GM18508 (cell line): Measurements from ENCODE around the gene RNASEH2B.

ENCODE experiments used
- ATAC-seq: cut with Tn5 transposase; IDR thresholded peaks from one replicate; pipeline ENCODE4 v1.9.1; 2021; ENCODE audit warnings: moderate number of reproducible peaks; ENCODE audit not compliant: insufficient read depth, unreplicated experiment

The RNASEH2B gene

GRCh38 chr13:50905256-50905655 lies 4.3 kb upstream of the RNASEH2B start:
- no peak for ATAC-seq

GRCh38 chr13:50907781-50908180 lies 1.8 kb upstream of the RNASEH2B start:
- no peak for ATAC-seq

GRCh38 chr13:50908371-50908770 lies 1.2 kb upstream of the RNASEH2B start:
- no peak for ATAC-seq

- ATAC-seq, result no peak
Measured at GRCh38 chr13:50910485-50910805, 854 bp downstream of the RNASEH2B start.

- no peak for ATAC-seq
Measured at GRCh38 chr13:50911081-50911631, 1.6 kb downstream of the RNASEH2B start.

- ATAC-seq, result peak; percentile 39
Measured at GRCh38 chr13:50911937-50912795, 2.6 kb downstream of the RNASEH2B start.

- no peak for ATAC-seq
Measured at GRCh38 chr13:50912851-50913250, 3.3 kb downstream of the RNASEH2B start.

- no peak for ATAC-seq
Measured at GRCh38 chr13:50914176-50914700, 4.6 kb downstream of the RNASEH2B start.

- no peak for ATAC-seq
Measured at GRCh38 chr13:50914848-50915247, 5.3 kb downstream of the RNASEH2B start.

GRCh38 chr13:50915565-50915964 lies 6.0 kb downstream of the RNASEH2B start:
- no peak for ATAC-seq

GRCh38 chr13:50916701-50917184 lies 7.2 kb downstream of the RNASEH2B start:
- no peak for ATAC-seq

GRCh38 chr13:50917572-50917971 lies 8.0 kb downstream of the RNASEH2B start:
- no peak for ATAC-seq

GRCh38 chr13:50918567-50918966 lies 9.0 kb downstream of the RNASEH2B start:
- no peak for ATAC-seq

- ATAC-seq, result no peak
Measured at GRCh38 chr13:50919277-50919676, 9.7 kb downstream of the RNASEH2B start.

GRCh38 chr13:50921706-50922105 lies 12.1 kb downstream of the RNASEH2B start:
- no peak for ATAC-seq

- no peak for ATAC-seq
Measured at GRCh38 chr13:50923272-50923671, 13.7 kb downstream of the RNASEH2B start.

GRCh38 chr13:50924025-50924424 lies 14.4 kb downstream of the RNASEH2B start:
- ATAC-seq, result no peak

GRCh38 chr13:50927701-50928100 lies 18.1 kb downstream of the RNASEH2B start:
- ATAC-seq, result no peak

- no peak for ATAC-seq
Measured at GRCh38 chr13:50928102-50928501, 18.5 kb downstream of the RNASEH2B start.

- ATAC-seq, result no peak
Measured at GRCh38 chr13:50928659-50929462, 19.3 kb downstream of the RNASEH2B start.

- no peak for ATAC-seq
Measured at GRCh38 chr13:50932091-50932490, 22.5 kb downstream of the RNASEH2B start.
